ENCODE results near the gene RNF38. TPM values are rescaled to one million over a fixed set of nuclear protein-coding genes. Genes with fewer than 3 reads are reported as not detected.

Gene RNF38
- total RNA-seq, 1 experiment from 2014 or later: 60.2 TPM

- H2BK120ac ChIP-seq (ENCODE audit: low read depth, low read length, poor library complexity, severe bottlenecking): no peak overlapping the region
- Mint-ChIP-seq H3K27ac (no peak overlapping the region), H3K36me3 (ENCODE audit: insufficient read depth in 1 of 3, low read depth in 3 of 3) (no peaks in the 10 kb centered on the region; a peak in 1 of 7 replicates), H3K4me3 (no peak overlapping the region), H3K27me3 (ENCODE audit: low read depth) (no peaks in the 10 kb centered on the region; the same call in 1 of the 2 replicates), H3K9me3 (no peaks in the 10 kb centered on the region), H3K4me1 (peaks cover 25 to 42% of the 10 kb centered on the region in 2 experiments)
- no peak overlapping the region for H3K4ac ChIP-seq (ENCODE audit: low read depth, low read length)
- no peak overlapping the region for H3K23ac ChIP-seq (ENCODE audit: insufficient read length, low read depth, low read length)
- no peaks in the 10 kb centered on the region for H3K79me1 ChIP-seq (ENCODE audit: insufficient read depth, low read depth, low read length, poor library complexity, severe bottlenecking)
- H2BK15ac ChIP-seq (ENCODE audit: low read depth, low read length): no peak overlapping the region
- no peak overlapping the region for H3T11ph ChIP-seq (ENCODE audit: low read length)
- H2BK5ac ChIP-seq (ENCODE audit: insufficient read length, low read length): no peak overlapping the region
- no peak for DNase-seq
- H4K8ac ChIP-seq (replicated peaks; ENCODE audit: insufficient read length, low read depth, low read length): no peak overlapping the region
- TF ChIP-seq CTCF (conservative IDR thresholded peaks at IDR 0.05): no peak
- no CpG with 5 or more reads among the region's 6 CpGs for WGBS (ENCODE audit: extremely low coverage, insufficient read length, low lambda C conversion rate)
- peak overlapping the region; percentile 58; the same call in 1 of the 2 replicates for H3K14ac ChIP-seq (ENCODE audit: insufficient read depth, low read length)
- no peak overlapping the region for H2AFZ ChIP-seq (ENCODE audit: low read length)
- no peak overlapping the region for H3K4me2 ChIP-seq (ENCODE audit: insufficient read depth, insufficient read length, low read length)
- no peaks in the 10 kb centered on the region; the same call in 1 of the 2 replicates for H3K4me1 ChIP-seq (ENCODE audit: insufficient read depth, low read length)
- no peak overlapping the region for H4K5ac ChIP-seq (ENCODE audit: insufficient read length, low read depth, low read length)
- H3K18ac ChIP-seq (ENCODE audit: insufficient read length, low read depth, low read length): peak overlapping the region; percentile 76
- H2BK12ac ChIP-seq (ENCODE audit: insufficient read length, low read depth, low read length): no peak overlapping the region
- H3K9me3 ChIP-seq (ENCODE audit: control insufficient read depth, low read depth, low read length): no peaks in the 10 kb centered on the region
- H2AK5ac ChIP-seq (ENCODE audit: insufficient read length, low read length): no peak overlapping the region
- H4K20me1 ChIP-seq (ENCODE audit: control insufficient read depth, insufficient read depth, insufficient read length): no peaks in the 10 kb centered on the region
- no peaks in the 10 kb centered on the region for H3K79me2 ChIP-seq (ENCODE audit: insufficient read depth, low read length)
- no peaks in the 10 kb centered on the region for H3K23me2 ChIP-seq (ENCODE audit: insufficient read length, low read depth, low read length, poor library complexity, severe bottlenecking)
- no peak overlapping the region for H2BK20ac ChIP-seq (ENCODE audit: low read depth, low read length, poor library complexity, severe bottlenecking)
- no peak overlapping the region for H3K9ac ChIP-seq (ENCODE audit: extremely low read depth, insufficient read length, low read length)
- H3K27me3 ChIP-seq (ENCODE audit: insufficient read depth, low read length): no peaks in the 10 kb centered on the region
- H3K27ac ChIP-seq (ENCODE audit: insufficient read length, low read depth, low read length): no peak overlapping the region
- H3K56ac ChIP-seq (ENCODE audit: insufficient read length, low read depth, low read length): no peak overlapping the region
- no peak overlapping the region for H4K91ac ChIP-seq (ENCODE audit: insufficient read length, low read depth, low read length)
These were observed 82.3 kb downstream of the RNF38 start for GRCh38 chr9:36317766-36318165.
